ENCODE results near the gene SPSB2.

The SPSB2 gene

DNA sequence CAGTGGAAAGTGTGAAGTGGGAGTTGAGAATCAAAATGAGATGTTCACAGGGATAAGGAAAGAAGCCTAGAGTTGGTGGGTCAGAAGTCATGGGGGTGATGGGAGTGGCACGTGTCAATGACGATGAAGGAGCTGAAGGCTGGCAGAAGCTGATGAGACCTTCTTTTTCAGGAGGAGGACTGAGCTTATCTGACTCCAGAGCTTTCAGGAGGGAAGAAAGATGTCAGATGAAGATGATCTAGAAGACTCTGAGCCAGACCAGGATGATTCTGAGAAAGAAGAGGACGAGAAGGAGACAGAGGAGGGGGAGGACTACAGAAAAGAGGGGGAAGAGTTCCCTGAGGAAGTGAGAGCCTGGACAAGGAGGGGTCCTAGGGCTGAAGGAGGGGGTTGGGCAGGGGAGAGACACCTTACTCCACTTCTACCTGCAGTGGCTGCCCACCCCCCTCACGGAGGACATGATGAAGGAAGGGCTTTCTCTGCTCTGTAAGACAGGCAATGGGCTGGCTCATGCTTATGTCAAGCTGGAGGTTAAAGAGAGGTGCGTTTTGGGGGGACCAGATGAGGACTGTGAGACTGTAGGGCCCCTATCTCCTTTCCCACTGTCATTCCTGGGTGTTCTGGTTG, 32.4 kb upstream of the SPSB2 start:
- no peak for TF ChIP-seq ZFX (IDR thresholded peaks at IDR 0.05)
- TF ChIP-seq, protein P1, sequence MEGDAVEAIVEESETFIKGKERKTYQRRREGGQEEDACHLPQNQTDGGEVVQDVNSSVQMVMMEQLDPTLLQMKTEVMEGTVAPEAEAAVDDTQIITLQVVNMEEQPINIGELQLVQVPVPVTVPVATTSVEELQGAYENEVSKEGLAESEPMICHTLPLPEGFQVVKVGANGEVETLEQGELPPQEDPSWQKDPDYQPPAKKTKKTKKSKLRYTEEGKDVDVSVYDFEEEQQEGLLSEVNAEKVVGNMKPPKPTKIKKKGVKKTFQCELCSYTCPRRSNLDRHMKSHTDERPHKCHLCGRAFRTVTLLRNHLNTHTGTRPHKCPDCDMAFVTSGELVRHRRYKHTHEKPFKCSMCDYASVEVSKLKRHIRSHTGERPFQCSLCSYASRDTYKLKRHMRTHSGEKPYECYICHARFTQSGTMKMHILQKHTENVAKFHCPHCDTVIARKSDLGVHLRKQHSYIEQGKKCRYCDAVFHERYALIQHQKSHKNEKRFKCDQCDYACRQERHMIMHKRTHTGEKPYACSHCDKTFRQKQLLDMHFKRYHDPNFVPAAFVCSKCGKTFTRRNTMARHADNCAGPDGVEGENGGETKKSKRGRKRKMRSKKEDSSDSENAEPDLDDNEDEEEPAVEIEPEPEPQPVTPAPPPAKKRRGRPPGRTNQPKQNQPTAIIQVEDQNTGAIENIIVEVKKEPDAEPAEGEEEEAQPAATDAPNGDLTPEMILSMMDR (conservative IDR thresholded peaks at IDR 0.05), result no peak
- peak overlapping the region; percentile 70 for H3K27ac ChIP-seq

DNA sequence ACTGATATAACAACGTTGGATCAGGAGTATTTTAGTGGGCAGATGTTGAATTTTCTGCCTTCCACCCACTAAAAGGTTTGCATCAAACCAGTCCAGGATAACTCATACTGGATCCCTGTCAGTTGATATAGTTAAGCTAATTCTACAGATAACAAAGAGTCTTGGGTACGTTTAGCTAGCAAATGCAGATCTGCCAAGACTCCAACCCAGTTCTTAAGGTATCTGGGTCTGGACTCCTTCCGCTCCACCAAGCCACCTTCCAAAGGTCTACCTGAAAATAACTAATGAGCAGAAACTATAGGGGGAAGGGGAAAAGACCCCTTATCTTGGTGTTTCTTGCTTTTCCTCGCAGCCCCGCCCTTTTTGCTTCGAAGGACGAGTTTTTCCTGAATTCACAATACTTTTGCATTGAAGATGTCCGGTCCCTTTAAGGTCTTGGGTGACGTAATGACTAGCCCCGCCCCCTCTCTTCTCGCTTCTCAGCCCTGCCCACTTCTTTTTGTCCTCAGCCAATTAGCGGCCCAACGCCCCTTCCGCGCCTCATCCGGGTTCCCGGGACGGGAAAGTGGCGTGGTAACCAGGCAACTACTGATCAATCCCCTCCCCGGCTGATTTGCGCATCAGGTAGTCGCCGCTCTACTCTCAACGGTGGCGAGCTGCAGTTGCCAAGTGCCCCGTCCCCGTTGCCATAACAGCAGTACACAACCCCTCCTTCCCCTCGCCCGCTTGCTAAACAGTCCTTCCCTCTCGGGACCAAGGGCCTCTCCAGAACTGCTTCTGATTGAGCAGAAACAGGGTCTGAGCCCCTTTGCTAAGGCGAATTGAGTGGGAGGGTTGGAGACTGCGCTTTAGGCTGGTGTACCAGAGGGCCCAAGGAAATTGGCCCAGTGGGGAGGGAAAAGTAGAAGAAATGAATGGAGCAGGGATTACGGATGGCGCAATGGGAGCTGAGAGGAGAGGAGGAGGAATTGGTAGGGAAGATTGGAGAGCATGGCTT, 31.5 kb upstream of the SPSB2 start, which contains the start of gene LRRC23:
TSS of gene LRRC23 (plus strand) at position 543 of the 997 bp plus-strand sequence. CDS start 812 bp downstream, outside the sequence.
- TF ChIP-seq ZFX (IDR thresholded peaks at IDR 0.05), result no peak
- TF ChIP-seq, protein P1 (conservative IDR thresholded peaks at IDR 0.05), result no peak
- H3K27ac ChIP-seq, result peak within 1 kb of the TSS; percentile 70

GRCh38 chr12:6903722-6904121, 30.6 kb upstream of the SPSB2 start:
- no peak overlapping the region for H3K27ac ChIP-seq
- TF ChIP-seq, protein P1 (conservative IDR thresholded peaks at IDR 0.05), result no peak
- TF ChIP-seq ZFX (IDR thresholded peaks at IDR 0.05), result no peak

GRCh38 chr12:6902448-6902847, 29.3 kb upstream of the SPSB2 start:
- no peak for TF ChIP-seq ZFX (IDR thresholded peaks at IDR 0.05)
- TF ChIP-seq, protein P1 (conservative IDR thresholded peaks at IDR 0.05), result no peak
- H3K27ac ChIP-seq, result no peak overlapping the region

DNA sequence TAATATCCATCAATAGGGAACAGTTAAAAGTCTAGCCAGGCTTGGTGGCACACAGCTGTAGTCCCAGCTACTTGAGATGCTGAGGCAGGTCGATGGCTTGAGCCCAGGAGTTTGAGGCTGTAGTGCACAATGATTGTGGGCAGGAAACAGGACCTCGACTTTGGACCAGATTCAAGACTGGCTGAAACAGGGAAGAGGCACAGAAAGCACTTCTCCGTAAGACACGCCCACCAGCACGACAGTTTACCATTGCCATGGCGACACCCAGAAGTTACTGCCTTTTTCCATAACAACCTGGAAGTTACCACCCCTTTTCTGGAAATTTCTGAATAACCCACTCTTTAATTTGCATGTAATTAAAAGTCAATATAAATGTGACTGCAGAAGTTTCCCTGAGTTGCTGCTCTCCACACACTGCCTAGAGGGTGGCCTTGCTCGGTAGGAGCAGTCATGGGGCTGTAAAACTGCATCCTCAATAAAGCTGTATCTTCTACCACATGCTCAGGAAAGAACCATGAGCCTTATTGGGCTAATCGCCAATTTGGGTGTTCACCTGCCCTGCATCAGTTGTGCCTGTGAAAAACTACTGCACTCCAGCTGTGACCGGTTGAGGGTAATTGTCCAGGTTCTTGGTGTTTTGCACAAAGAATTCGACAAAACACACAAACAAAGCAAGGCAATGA, 26.9 kb upstream of the SPSB2 start:
- TF ChIP-seq ZFX (IDR thresholded peaks at IDR 0.05), result no peak
- TF ChIP-seq, protein P1 (conservative IDR thresholded peaks at IDR 0.05), result no peak
- H3K27ac ChIP-seq, result no peak overlapping the region

DNA sequence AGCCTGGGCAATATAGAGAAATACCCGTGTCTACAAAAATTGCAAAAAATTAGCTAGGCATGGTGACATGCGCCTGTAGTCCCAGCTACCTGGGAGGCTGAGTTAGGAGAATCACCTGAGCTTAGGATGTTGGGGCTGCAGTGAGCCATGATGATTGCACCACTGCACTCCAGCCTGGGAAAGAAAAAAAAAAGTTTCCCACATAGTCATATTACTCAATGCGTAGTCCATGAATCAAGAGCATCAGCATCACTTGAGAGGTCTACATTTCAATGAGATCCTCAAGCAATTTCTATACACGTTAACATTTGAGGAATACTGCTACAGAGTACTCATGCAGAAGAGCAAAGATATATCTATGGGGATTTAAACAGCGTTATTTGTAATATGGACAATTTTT, 26.3 kb upstream of the SPSB2 start:
- no peak overlapping the region for H3K27ac ChIP-seq
- TF ChIP-seq, protein P1 (conservative IDR thresholded peaks at IDR 0.05), result no peak
- no peak for TF ChIP-seq ZFX (IDR thresholded peaks at IDR 0.05)

Data from C4-2B (cell line).